ENCODE results near the gene BCL2L15. TPM values are rescaled to one million over a fixed set of nuclear protein-coding genes. Genes with fewer than 3 reads are reported as not detected.
A peak's percentile ranks its signal among the peaks of the same experiment; 100 is the strongest.

BCL2L15 gene
- total and polyA plus RNA-seq, 10 of the 15 experiments (the other 5 are each of a cell fraction or from before 2014, with no cell fraction given): 0.42 to 1.2 (median 0.59) TPM

GRCh38 chr1:113928941-113929749, 41.8 kb upstream of the BCL2L15 start, which contains the start of gene HIPK1 (continued):
- no peak for TF ChIP-seq ZBTB11 (CRISPR knock-in tag; IDR thresholded peaks at IDR 0.05)
- TF ChIP-seq CTCF (IDR thresholded peaks at IDR 0.05 in 2 of 3, conservative IDR thresholded peaks at IDR 0.05 in 1 of 3; ENCODE audit: control insufficient read depth in 2 of 3, extremely low read depth in 1 of 3, insufficient read depth in 1 of 3, low read depth in 3 of 3, low read length in 3 of 3): no peak
- peak; percentile 96 for TF ChIP-seq E2F8 (IDR thresholded peaks at IDR 0.05; ENCODE audit: low read depth, partially characterized antibody)
- no peak for TF ChIP-seq PRDM15 (CRISPR knock-in tag; IDR thresholded peaks at IDR 0.05)
- TF ChIP-seq ZBED1 (IDR thresholded peaks at IDR 0.05; ENCODE audit: borderline replicate concordance): no peak; the same call in 1 of the 2 replicates
- 0 out of 2 replicates have a peak, but pooled peaks have one; percentile 14 for TF ChIP-seq IRF3 (IDR thresholded peaks at IDR 0.05)
- peak; percentile 97 for TF ChIP-seq ATF7 (IDR thresholded peaks at IDR 0.05; ENCODE audit: low read depth)
- 0 out of 2 replicates have a peak, but pooled peaks have one; percentile 52 for TF ChIP-seq RCOR1 (conservative IDR thresholded peaks at IDR 0.05; ENCODE audit: low read depth, low read length)
- TF ChIP-seq MTA3 (IDR thresholded peaks at IDR 0.05; ENCODE audit: borderline replicate concordance, low read length): no peak; the same call in 1 of the 2 replicates
- TF ChIP-seq CBX5 (IDR thresholded peaks at IDR 0.05; ENCODE audit: low read depth): 0 out of 2 replicates have a peak, but pooled peaks have one; percentile 14
- TF ChIP-seq SIX5 (IDR thresholded peaks at IDR 0.05; ENCODE audit: low read depth, low read length, severe bottlenecking): peak; percentile 64
- no peak for TF ChIP-seq NFYA (IDR thresholded peaks at IDR 0.05; ENCODE audit: borderline replicate concordance, low read depth, low read length)
- TF ChIP-seq IRF4 (IDR thresholded peaks at IDR 0.05; ENCODE audit: low read depth, low read length): no peak
- TF ChIP-seq ZNF622 (IDR thresholded peaks at IDR 0.05): no peak
- TF ChIP-seq ZNF207 (IDR thresholded peaks at IDR 0.05; ENCODE audit: borderline replicate concordance): peak; percentile 90; the same call in 1 of the 2 replicates

All from GM12878 (cell line).